ENCODE results near the gene MLF2.
"Not testable (repeated sequence)": the region's sequence is repeated elsewhere in the genome, so short reads cannot be mapped to it uniquely, and the experiment has no call there.

MLF2 gene

DNA sequence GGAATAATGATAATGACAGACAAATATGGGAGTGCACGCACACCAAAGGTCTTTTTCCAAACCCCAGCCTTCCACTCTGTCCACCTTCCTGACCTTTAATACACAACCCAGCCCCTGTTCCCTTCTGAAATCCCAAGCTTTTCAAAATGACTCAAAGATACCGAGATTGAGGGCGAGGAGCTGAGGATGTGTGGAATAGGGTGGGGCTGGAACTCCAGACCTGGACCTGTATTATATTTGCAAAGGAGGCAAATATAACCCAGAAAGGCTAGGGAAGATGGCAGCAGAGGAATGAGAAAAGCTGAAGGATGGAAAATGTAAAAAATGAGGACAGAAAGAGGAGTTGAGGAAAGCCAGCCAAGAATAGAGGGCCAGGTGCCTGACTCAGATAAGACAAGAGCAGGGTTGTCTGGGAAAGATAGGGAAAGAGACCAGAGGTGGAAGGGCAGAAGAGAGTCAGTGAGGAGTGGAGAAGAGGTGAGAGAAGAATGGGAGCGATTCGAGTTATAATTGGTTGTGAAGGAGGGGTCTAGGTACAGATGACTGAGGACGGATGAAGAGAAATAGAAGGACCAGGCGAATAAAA is 12.2 kb upstream of the MLF2 start:
- no peak for DNase-seq (ENCODE audit: low read depth)

DNA sequence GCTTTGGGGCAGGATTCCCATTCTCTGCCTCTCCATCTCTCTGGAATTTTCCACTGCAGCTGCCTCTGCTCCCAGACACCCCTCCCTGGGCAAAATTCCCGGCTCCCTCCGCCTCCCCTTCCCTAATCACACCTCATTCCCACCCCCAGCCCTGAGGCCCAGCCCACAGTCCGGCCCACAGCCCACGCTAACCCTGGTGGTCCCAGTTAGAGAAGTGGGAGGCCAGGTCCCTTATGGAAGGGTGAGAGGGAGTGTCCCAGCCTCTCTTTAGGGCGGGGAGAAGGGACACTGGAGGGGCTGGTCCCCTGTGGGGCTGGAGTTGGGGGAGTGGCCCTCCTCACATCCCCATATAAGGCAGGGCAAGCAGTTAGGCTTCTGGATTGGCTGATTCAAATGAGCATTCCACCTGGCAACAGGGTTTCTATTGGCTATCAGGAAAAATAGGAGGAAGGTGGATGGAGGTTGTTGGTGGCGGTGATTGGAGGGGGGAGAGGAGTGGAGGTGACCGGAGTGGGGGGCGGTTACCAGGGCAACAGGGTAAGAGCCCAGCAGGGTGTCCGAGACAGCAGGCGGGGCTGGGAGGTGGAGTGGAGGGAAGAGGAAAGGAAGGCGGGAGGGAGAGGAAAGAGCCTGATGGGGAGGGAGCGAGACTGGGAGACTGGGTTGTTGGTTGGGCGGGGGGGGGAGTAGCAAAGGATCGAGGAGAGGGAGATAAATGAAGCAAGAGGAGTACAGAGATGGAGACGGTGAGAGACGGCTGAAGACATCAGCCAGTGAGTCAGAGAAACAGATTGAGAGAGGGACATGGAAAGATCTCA is 11.3 kb upstream of the MLF2 start:
- DNase-seq (ENCODE audit: low read depth), result no peak

- no peak for DNase-seq (ENCODE audit: low read depth)
Observed at GRCh38 chr12:6763380-6763779, 10.4 kb upstream of the MLF2 start.

GRCh38 chr12:6759741-6760140 is 6.8 kb upstream of the MLF2 start:
- DNase-seq (ENCODE audit: low read depth), result no peak

- no peak for DNase-seq (ENCODE audit: low read depth)
Observed at GRCh38 chr12:6758506-6759095, 5.7 kb upstream of the MLF2 start.

DNA sequence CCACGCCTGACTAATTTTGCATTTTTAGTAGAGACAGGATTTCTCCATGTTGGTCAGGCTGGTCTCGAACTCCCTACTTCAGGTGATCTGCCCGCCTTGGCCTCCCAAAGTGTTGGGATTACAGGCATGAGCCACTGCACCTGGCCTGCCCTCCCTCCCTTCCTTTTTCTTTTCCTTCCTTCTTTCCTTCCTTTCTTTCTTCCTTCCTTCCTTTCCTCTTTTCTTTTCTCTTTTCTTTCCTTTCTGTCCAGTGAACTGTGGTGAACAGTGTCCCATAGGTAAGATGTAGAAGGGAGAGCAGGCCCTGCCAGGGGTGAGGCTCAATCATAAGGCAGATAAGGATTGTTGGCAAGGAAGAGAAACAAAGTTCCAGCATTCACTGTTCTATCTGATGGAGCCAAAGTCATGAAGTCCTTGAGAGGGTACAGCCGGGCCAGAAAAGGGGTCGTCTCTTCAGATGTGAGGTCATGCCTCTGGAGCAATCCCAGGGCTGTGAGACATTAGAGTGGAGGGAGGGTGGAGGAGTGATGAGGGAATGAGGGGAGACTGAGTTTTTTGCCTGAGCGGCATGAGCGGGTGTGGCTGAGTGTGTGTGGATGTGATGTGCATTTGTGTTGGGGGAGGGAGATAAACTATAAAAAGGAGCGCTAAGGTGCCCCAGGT is 4.2 kb upstream of the MLF2 start:
- DNase-seq (ENCODE audit: low read depth), result no peak

DNA sequence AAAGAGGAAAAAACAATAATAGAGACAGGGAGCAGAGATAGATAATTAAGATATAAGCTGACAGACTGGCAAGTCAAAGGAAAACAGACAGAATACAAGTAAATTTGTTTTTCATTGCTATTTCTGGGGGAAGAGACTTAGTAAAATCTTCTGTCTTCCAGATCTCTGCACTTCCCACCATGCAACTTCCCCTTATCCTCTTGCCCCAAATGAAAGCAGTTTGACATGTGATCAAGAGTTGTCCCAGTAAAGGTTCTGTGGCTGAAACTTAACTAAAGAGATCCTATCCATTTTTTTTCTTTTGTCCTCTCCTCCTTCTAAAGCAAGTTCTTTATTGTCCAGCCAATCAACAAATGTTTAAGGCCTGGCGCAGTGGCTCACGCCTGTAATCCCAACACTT is 1.5 kb upstream of the MLF2 start:
- DNase-seq (ENCODE audit: low read depth), result no peak

DNA sequence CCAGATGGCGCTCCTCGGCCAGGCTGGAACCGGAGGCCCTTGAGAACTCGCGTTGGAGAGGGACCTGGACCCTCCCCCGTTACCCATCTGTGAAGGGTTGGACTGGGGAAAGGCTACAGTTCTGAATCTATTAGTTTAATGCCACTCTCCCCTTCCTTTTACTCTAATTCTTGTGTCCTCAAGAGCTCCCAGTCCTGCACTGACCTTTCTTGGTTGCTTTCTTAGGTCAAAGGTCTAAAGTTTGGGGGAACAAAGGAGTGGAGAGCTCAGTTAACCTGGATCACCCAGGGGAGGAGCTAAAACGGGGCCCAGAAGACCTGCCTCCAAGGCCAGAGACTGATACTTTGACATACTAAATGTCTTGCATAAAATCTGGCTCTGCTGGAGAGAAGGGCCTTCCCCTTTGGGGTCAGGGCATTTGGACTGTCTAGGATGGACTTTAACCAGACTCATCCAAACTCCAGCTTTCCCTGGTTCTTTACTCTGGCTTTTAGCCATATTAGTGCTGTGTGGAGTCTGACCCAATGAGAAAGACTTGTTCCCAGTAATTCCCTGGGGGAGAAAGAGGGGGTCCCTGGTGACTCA is 923 bp upstream of the MLF2 start:
- DNase-seq (ENCODE audit: low read depth), result no peak

DNA sequence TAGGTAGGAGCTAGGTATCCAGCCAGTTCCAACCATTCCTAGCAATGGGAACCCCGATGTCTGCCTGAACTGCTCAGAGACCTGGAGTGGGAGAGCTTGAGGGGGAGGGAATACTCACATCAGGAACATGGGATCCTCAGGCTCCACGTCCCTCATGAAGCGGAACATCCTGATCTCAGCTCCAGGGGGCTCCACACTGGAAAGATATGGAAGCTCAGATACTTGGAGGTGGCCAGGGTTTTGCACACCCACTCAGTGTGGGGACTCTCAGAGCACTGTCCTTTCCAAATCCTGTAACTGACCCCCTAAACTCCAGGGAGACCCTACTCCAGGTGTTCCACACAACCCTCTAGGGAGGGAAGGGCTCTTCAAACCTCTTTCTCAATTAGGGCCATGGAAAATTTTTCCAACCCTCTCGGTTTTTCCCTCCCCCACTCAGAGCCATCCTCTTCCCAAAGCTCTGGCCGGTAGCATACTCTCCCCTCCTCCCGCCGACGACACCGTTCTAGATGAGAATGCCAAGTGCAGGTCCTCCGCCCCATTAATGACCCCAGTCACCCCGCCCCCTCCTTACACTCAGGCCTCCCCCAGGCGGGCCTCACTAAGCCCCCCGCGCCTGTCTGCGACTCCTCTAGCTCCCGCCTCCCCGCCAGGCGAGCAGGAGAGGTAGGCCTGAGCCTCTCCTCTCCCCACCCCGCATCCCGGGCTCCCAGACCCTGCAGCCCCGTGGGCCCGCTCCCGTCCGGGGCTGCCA is 597 bp downstream of the MLF2 start:
- no peak for DNase-seq (ENCODE audit: low read depth)

DNA sequence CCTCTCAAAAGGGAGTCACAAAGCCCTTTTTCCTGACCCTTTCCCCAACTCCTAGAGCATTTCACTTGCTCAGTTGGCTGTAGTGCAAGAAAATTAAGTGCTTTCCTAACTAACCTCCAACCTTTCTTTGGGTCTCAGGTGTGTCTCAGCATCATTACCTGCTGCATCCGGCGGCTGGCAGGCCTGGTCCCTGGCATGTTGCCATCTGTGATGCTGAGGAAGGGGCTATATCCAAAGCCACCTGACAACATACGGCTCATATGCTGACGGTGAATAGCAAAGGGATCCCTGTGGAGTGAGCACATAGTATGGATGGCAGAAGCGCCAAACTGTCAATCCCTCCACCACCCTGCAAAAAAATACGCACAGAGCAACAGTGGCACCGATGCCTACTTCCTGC is 1.2 kb downstream of the MLF2 start:
- no peak for DNase-seq (ENCODE audit: low read depth)

DNA sequence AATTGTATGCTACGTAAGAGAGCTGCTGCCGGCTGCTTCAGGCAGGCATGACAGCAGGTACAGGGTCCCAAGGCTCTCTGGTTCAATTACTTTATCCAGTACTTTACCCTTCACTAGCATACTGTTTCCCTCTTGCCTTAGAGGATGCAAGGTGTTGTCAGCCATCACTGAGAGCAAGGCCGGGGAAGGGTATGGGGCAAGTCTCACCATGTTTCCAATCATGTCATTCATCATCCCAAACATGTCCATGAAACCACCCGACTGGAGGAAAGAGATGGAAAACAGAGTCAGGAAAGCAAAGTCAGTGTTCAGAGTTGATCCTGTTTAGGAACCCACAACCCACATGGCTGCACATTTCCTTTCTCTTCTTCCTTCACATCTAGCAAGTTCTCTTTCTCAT is 2.4 kb downstream of the MLF2 start:
- DNase-seq (ENCODE audit: low read depth), result no peak

- DNase-seq (ENCODE audit: low read depth), result no peak
Observed at GRCh38 chr12:6748761-6749160, 4.2 kb downstream of the MLF2 start.

DNA sequence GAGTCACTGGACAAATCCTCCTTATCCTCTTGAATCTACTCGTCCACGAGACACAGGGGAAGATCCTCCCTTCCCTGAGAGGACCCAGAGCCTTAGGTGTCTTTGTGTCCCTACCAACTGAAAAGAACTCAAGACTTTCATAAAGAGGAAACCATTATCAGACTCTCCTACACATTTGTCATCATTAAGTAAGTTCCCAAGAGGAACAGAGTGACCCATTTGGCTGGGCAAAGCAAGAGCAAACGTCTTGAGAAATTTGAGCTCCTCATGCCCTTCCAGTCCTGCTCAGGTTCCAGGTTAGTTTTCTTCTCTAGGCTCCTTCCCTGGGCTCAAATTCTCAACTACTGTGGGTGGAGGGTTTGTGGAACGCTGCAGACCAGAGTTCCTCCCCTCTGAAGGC is 5.7 kb downstream of the MLF2 start:
- DNase-seq (ENCODE audit: low read depth), result no peak

- no peak for DNase-seq (ENCODE audit: low read depth)
Observed at GRCh38 chr12:6745741-6746525, 7.0 kb downstream of the MLF2 start.

GRCh38 chr12:6743300-6743699 is 9.6 kb downstream of the MLF2 start:
- DNase-seq (ENCODE audit: low read depth), result not testable (repeated sequence)

DNA sequence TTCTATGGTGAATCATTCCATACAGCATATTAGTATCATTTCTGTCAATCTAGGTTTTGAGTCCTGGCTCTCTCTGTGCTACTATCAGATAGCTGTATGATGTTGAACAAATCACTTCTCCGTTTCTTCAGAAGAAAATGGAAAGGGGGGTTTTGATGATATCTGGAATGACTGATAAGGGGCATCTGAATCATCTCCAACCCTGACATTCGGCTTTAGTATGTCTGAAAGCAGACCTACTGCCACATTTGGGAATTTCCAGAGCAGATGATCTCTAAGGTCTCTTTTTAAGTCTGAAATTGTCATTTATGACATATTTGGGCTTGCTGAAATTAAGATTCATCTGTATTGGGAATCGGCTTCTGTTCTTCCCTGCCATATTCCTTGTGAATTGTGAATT is 10.1 kb downstream of the MLF2 start:
- no peak for DNase-seq (ENCODE audit: low read depth)

- DNase-seq (ENCODE audit: low read depth), result not testable (repeated sequence)
Observed at GRCh38 chr12:6742080-6742479, 10.9 kb downstream of the MLF2 start.

DNA sequence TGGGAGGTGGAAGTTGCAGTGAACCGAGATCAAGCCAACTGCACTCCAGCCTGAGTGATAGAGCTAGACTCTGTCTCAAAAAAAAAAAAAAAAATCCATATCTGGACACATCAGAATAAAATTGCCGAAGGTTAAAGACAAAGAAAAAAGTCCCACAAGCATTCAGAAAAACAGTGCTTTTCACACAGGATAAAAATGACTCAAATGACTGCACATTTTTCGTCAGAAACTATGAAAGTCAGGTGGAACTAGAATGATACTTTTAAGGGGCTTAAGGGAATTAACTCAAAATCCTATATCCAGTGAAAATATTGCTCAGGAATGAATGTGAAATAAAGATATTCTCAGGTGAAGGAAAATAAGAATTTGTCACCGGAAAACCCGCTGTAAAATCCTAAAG is 16.2 kb downstream of the MLF2 start:
- DNase-seq (ENCODE audit: low read depth), result no peak

GRCh38 chr12:6735448-6736191 is 17.3 kb downstream of the MLF2 start:
- DNase-seq (ENCODE audit: low read depth), result peak; percentile 6
